ENCODE data around the gene KCND2. TPM values are rescaled to one million over a fixed set of nuclear protein-coding genes. Genes with fewer than 3 reads are reported as not detected.

The KCND2 gene
- polyA plus RNA-seq, 2 of the 4 experiments (the other 2 are of a cell fraction): 0.01 TPM; not detected in 1

GRCh38 chr7:120512701-120513100 lies 239.7 kb downstream of the KCND2 start:
- no peak for ATAC-seq
- ChIA-PET POLR2A (no interaction called here), CTCF (no interaction called here)
- no peak for DNase-seq (ENCODE audit: low read depth in 1 of 2, low spot score in 1 of 2)
- WGBS (ENCODE audit: missing lambda C conversion rate): 0% methylated on average over 3 of the region's 3 CpGs
- Histone ChIP-seq H3K4me2 (no peak overlapping the region), H3K4me3 (no peak overlapping the region), H3K27ac (no peak overlapping the region), H3K9me3 (no peaks in the 10 kb centered on the region), H3K4me1 (no peaks in the 10 kb centered on the region)
- FAIRE-seq: no peak
- TF ChIP-seq E2F6 (IDR thresholded peaks at IDR 0.05; ENCODE audit: borderline replicate concordance, low read depth): no peak
- TF ChIP-seq SREBF2 (IDR thresholded peaks at IDR 0.05): no peak

- ATAC-seq (no peak), DNase-seq (ENCODE audit: low read depth in 1 of 2, low spot score in 1 of 2) (no peak), FAIRE-seq (no peak)
- ChIA-PET CTCF (no interaction called here), POLR2A (no interaction called here)
- 8% methylated on average over 3 of the region's 3 CpGs for WGBS (ENCODE audit: missing lambda C conversion rate)
- Histone ChIP-seq H3K27ac (no peak overlapping the region), H3K4me3 (no peak overlapping the region), H3K9me3 (no peaks in the 10 kb centered on the region), H3K4me2 (no peak overlapping the region), H3K4me1 (no peaks in the 10 kb centered on the region)
- TF ChIP-seq FOSL2 (IDR thresholded peaks at IDR 0.05) (no peak), FOSL2 (CRISPR knock-in tag; IDR thresholded peaks at IDR 0.05) (no peak), EP300 (IDR thresholded peaks at IDR 0.05) (no peak), HEYL (CRISPR knock-in tag; IDR thresholded peaks at IDR 0.05) (no peak), HES2 (IDR thresholded peaks at IDR 0.05) (no peak), ZC3H11A (IDR thresholded peaks at IDR 0.05) (no peak), RNF2 (IDR thresholded peaks at IDR 0.05; ENCODE audit: borderline replicate concordance, low read depth) (no peak)
- TF ChIP-seq, protein P1, sequence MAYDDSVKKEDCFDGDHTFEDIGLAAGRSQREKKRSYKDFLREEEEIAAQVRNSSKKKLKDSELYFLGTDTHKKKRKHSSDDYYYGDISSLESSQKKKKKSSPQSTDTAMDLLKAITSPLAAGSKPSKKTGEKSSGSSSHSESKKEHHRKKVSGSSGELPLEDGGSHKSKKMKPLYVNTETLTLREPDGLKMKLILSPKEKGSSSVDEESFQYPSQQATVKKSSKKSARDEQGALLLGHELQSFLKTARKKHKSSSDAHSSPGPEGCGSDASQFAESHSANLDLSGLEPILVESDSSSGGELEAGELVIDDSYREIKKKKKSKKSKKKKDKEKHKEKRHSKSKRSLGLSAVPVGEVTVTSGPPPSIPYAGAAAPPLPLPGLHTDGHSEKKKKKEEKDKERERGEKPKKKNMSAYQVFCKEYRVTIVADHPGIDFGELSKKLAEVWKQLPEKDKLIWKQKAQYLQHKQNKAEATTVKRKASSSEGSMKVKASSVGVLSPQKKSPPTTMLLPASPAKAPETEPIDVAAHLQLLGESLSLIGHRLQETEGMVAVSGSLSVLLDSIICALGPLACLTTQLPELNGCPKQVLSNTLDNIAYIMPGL (CRISPR knock-in tag; IDR thresholded peaks at IDR 0.05; ENCODE audit: borderline replicate concordance): no peak
Measured at GRCh38 chr7:120519224-120519623, 246.2 kb downstream of the KCND2 start.

GRCh38 chr7:120521761-120522737 lies 249.1 kb downstream of the KCND2 start:
- FAIRE-seq: no peak
- ATAC-seq: no peak
- DNase-seq (ENCODE audit: low read depth in 1 of 2, low spot score in 1 of 2): no peak
- TF ChIP-seq HES2 (IDR thresholded peaks at IDR 0.05) (no peak), FOSL2 (IDR thresholded peaks at IDR 0.05) (no peak), FOSL2 (CRISPR knock-in tag; IDR thresholded peaks at IDR 0.05) (no peak), POLR2AphosphoS2 (conservative IDR thresholded peaks at IDR 0.05; ENCODE audit: low read length) (no peak), ZC3H11A (IDR thresholded peaks at IDR 0.05) (no peak)
- TF ChIP-seq, protein P2, sequence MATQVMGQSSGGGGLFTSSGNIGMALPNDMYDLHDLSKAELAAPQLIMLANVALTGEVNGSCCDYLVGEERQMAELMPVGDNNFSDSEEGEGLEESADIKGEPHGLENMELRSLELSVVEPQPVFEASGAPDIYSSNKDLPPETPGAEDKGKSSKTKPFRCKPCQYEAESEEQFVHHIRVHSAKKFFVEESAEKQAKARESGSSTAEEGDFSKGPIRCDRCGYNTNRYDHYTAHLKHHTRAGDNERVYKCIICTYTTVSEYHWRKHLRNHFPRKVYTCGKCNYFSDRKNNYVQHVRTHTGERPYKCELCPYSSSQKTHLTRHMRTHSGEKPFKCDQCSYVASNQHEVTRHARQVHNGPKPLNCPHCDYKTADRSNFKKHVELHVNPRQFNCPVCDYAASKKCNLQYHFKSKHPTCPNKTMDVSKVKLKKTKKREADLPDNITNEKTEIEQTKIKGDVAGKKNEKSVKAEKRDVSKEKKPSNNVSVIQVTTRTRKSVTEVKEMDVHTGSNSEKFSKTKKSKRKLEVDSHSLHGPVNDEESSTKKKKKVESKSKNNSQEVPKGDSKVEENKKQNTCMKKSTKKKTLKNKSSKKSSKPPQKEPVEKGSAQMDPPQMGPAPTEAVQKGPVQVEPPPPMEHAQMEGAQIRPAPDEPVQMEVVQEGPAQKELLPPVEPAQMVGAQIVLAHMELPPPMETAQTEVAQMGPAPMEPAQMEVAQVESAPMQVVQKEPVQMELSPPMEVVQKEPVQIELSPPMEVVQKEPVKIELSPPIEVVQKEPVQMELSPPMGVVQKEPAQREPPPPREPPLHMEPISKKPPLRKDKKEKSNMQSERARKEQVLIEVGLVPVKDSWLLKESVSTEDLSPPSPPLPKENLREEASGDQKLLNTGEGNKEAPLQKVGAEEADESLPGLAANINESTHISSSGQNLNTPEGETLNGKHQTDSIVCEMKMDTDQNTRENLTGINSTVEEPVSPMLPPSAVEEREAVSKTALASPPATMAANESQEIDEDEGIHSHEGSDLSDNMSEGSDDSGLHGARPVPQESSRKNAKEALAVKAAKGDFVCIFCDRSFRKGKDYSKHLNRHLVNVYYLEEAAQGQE (IDR thresholded peaks at IDR 0.05): no peak
- no peak overlapping the region for H3K4me2 ChIP-seq
- H3K27ac ChIP-seq: no peak overlapping the region
- CTCF ChIA-PET: no interaction called here
- no peaks in the 10 kb centered on the region for H3K9me3 ChIP-seq
- POLR2A ChIA-PET: no interaction called here
- WGBS (ENCODE audit: missing lambda C conversion rate): 16% methylated on average over 4 of the region's 4 CpGs
- no peak overlapping the region for H3K4me3 ChIP-seq
- no peaks in the 10 kb centered on the region for H3K4me1 ChIP-seq
